ENCODE measurements around the gene KCNJ10. TPM values are rescaled to one million over a fixed set of nuclear protein-coding genes. Genes with fewer than 3 reads are reported as not detected.

Gene KCNJ10
- total and polyA plus RNA-seq, 2 donors (not counting 3 experiments of a cell fraction or from before 2014, with no cell fraction given) = not detected

DNA sequence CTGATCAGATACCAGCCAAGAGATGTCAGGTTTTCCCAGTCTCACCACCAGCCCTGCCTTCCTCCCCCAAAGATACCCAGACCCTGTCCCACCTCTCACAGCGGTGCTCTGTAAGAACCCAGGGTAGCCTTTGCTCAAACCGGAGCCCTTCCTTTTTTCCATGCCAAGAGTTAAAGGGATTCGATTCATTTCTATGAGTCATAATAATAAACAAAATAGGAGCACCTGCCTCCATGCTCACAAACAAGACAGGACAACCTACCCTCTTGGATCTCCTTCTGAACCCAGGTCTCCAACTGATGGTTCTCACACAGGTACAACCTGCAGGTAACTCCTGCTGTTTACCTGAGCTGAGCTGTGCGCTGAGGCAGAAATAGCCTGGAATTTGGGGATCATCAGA is 39.7 kb upstream of the KCNJ10 start:
- no peaks in the 10 kb centered on the region for H4K20me1 ChIP-seq (replicated peaks; ENCODE audit: control insufficient read depth, extremely low read depth, insufficient read depth, low read length)
- H3K4me1 ChIP-seq (ENCODE audit: control insufficient read depth, extremely low read depth, insufficient read depth, low read length) = no peaks in the 10 kb centered on the region
- DNase-seq (ENCODE audit: low read depth, low spot score) = no peak
- H3K4me3 ChIP-seq (replicated peaks in 1 of 3; ENCODE audit: insufficient read depth in 1 of 3, low read depth in 1 of 3, low read length in 3 of 3) = no peak overlapping the region
- TF ChIP-seq FOS (IDR thresholded peaks at IDR 0.05; ENCODE audit: borderline replicate concordance, insufficient read depth, low read length) = no peak
- TF ChIP-seq, protein P1, sequence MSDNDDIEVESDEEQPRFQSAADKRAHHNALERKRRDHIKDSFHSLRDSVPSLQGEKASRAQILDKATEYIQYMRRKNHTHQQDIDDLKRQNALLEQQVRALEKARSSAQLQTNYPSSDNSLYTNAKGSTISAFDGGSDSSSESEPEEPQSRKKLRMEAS (IDR thresholded peaks at IDR 0.05; ENCODE audit: insufficient read depth, insufficient read length) = no peak
- TF ChIP-seq MYC (IDR thresholded peaks at IDR 0.05; ENCODE audit: low read depth, low read length) = no peak
- TF ChIP-seq POLR2A (IDR thresholded peaks at IDR 0.05; ENCODE audit: low read depth, low read length) = no peak
- TF ChIP-seq JUN (IDR thresholded peaks at IDR 0.05; ENCODE audit: borderline replicate concordance, insufficient read depth, insufficient read length, low read depth) = no peak
- H3K9ac ChIP-seq (replicated peaks; ENCODE audit: extremely low read depth, insufficient read depth, low read length) = no peak overlapping the region
- ChIA-PET POLR2A (no interaction called here), CTCF (interaction anchor here (0.7 to 4.5 kb wide), 18 partner anchors 9 to 269 kb away, joined by 3 to 48 read pairs (median 3); partner anchors contain the start of gene CASQ1)
- no peaks in the 10 kb centered on the region for H3K9me1 ChIP-seq (replicated peaks; ENCODE audit: control insufficient read depth, extremely low read depth, insufficient read depth, low read length)
- H3K4me2 ChIP-seq (ENCODE audit: insufficient read depth, low read length) = no peak overlapping the region
- no peak overlapping the region for H2AFZ ChIP-seq (ENCODE audit: low read depth, low read length)
- dilution Hi-C loops (cut with MboI; ENCODE audit: extremely low pct_ligation_motif_present, low sequenced_read_pairs) (no loop called here), intact Hi-C loops (cut with micrococcal nuclease) (loop anchor here (10.0 kb wide), 1 partner anchor 495 kb away; no protein-coding TSS in a partner anchor)
- no peak overlapping the region for H3K27ac ChIP-seq (ENCODE audit: insufficient read depth, low read depth, low read length)
- peaks cover 21 to 25% of the 10 kb centered on the region in 2 experiments for H3K27me3 ChIP-seq (ENCODE audit: control insufficient read depth in 2 of 2, insufficient read depth in 2 of 2, low read length in 2 of 2)
- no peak for FAIRE-seq
- BruUV-seq (replicated peaks) = no TSS peak
- H3K79me2 ChIP-seq (ENCODE audit: control insufficient read depth, insufficient read depth, low read length) = no peaks in the 10 kb centered on the region
- no peaks in the 10 kb centered on the region for H3K9me3 ChIP-seq (replicated peaks; ENCODE audit: control insufficient read depth, insufficient read depth, low read length)
- no peaks in the 10 kb centered on the region for H3K36me3 ChIP-seq (ENCODE audit: control insufficient read depth in 2 of 2, extremely low read depth in 1 of 2, insufficient read depth in 2 of 2, low read length in 2 of 2)

GRCh38 chr1:160108888-160109662 is 39.1 kb upstream of the KCNJ10 start:
- no TSS peak for BruUV-seq (replicated peaks)
- Histone ChIP-seq H2AFZ (ENCODE audit: low read depth, low read length) (no peak overlapping the region), H3K9me3 (replicated peaks; ENCODE audit: control insufficient read depth, insufficient read depth, low read length) (no peaks in the 10 kb centered on the region), H3K4me1 (ENCODE audit: control insufficient read depth, extremely low read depth, insufficient read depth, low read length) (no peaks in the 10 kb centered on the region), H3K36me3 (ENCODE audit: control insufficient read depth in 2 of 2, extremely low read depth in 1 of 2, insufficient read depth in 2 of 2, low read length in 2 of 2) (no peaks in the 10 kb centered on the region), H3K27ac (ENCODE audit: insufficient read depth, low read depth, low read length) (no peak overlapping the region), H3K4me2 (ENCODE audit: insufficient read depth, low read length) (no peak overlapping the region), H3K9me1 (replicated peaks; ENCODE audit: control insufficient read depth, extremely low read depth, insufficient read depth, low read length) (no peaks in the 10 kb centered on the region), H3K79me2 (ENCODE audit: control insufficient read depth, insufficient read depth, low read length) (no peaks in the 10 kb centered on the region), H3K27me3 (ENCODE audit: control insufficient read depth in 2 of 2, insufficient read depth in 2 of 2, low read length in 2 of 2) (peaks cover 20 to 27% of the 10 kb centered on the region in 2 experiments), H4K20me1 (replicated peaks; ENCODE audit: control insufficient read depth, extremely low read depth, insufficient read depth, low read length) (no peaks in the 10 kb centered on the region), H3K4me3 (replicated peaks in 1 of 3; ENCODE audit: insufficient read depth in 1 of 3, low read depth in 1 of 3, low read length in 3 of 3) (no peak overlapping the region), H3K9ac (replicated peaks; ENCODE audit: extremely low read depth, insufficient read depth, low read length) (no peak overlapping the region)
- dilution Hi-C loops (cut with MboI; ENCODE audit: extremely low pct_ligation_motif_present, low sequenced_read_pairs) = no loop called here
- DNase-seq (ENCODE audit: low read depth, low spot score) (peak; percentile 34), FAIRE-seq (peak; percentile 72)
- intact Hi-C loops (cut with micrococcal nuclease) = loop anchor here (10.0 kb wide), 1 partner anchor 496 kb away; no protein-coding TSS in a partner anchor
- POLR2A ChIA-PET = no interaction called here
- peak; percentile 55 to 58 for TF ChIP-seq CTCF (IDR thresholded peaks at IDR 0.05; ENCODE audit: extremely low read depth in 1 of 2, insufficient read depth in 1 of 2, low read depth in 1 of 2, low read length in 2 of 2)
- TF ChIP-seq, protein P1 (IDR thresholded peaks at IDR 0.05; ENCODE audit: insufficient read depth, insufficient read length) = no peak
- TF ChIP-seq POLR2AphosphoS5 (IDR thresholded peaks at IDR 0.05; ENCODE audit: insufficient read depth, low read depth, low read length) = no peak
- no peak for TF ChIP-seq JUN (IDR thresholded peaks at IDR 0.05; ENCODE audit: borderline replicate concordance, insufficient read depth, insufficient read length, low read depth)
- TF ChIP-seq MYC (IDR thresholded peaks at IDR 0.05; ENCODE audit: low read depth, low read length) = no peak
- no peak for TF ChIP-seq FOS (IDR thresholded peaks at IDR 0.05; ENCODE audit: borderline replicate concordance, insufficient read depth, low read length)
- no peak for TF ChIP-seq GATA2 (IDR thresholded peaks at IDR 0.05; ENCODE audit: insufficient read depth, insufficient read length, low read depth, low read length)
- TF ChIP-seq POLR2A (IDR thresholded peaks at IDR 0.05; ENCODE audit: low read depth, low read length) = no peak
- CTCF ChIA-PET = interaction anchor here (0.7 to 4.5 kb wide), 19 partner anchors 8 to 270 kb away, joined by 3 to 48 read pairs (median 3); partner anchors contain the start of gene CASQ1

Data from endothelial cell of umbilical vein (primary cell).